Measurements from ENCODE around the gene CYB5RL. TPM values are rescaled to one million over a fixed set of nuclear protein-coding genes. Genes with fewer than 3 reads are reported as not detected.

CYB5RL gene
- total RNA-seq, 1 donor from 2014 or later, result 3.9 TPM

- FAIRE-seq, result no peak
- TF ChIP-seq CTCF (IDR thresholded peaks at IDR 0.05; ENCODE audit: insufficient read depth, low read depth, low read length) (no peak), EZH2 (IDR thresholded peaks at IDR 0.05; ENCODE audit: insufficient read depth, low read length) (no peak)
- Mint-ChIP-seq H3K9me3 (ENCODE audit: unreplicated experiment) (no peaks in the 10 kb centered on the region), H3K27ac (ENCODE audit: unreplicated experiment) (no peak overlapping the region), H3K4me3 (ENCODE audit: unreplicated experiment) (no peak overlapping the region), H3K36me3 (ENCODE audit: low read depth, unreplicated experiment) (peaks cover 17% of the 10 kb centered on the region), H3K27me3 (ENCODE audit: low read depth, unreplicated experiment) (no peaks in the 10 kb centered on the region), H3K4me1 (ENCODE audit: low read depth, unreplicated experiment) (peaks cover 41% of the 10 kb centered on the region)
- DNase-seq (ENCODE audit: low read depth), result no peak
- H3K4me1 ChIP-seq (ENCODE audit: insufficient read depth, low read length), result peaks cover 22% of the 10 kb centered on the region
- no peaks in the 10 kb centered on the region for H3K79me2 ChIP-seq (ENCODE audit: insufficient read depth, low read length)
- H3K9me3 ChIP-seq (ENCODE audit: insufficient read depth, low read depth, low read length), result no peaks in the 10 kb centered on the region
- peaks cover 6% of the 10 kb centered on the region for H4K20me1 ChIP-seq (ENCODE audit: insufficient read depth, low read length)
- H2AFZ ChIP-seq (ENCODE audit: low read depth, low read length), result no peak overlapping the region
- no peak overlapping the region for H3K4me2 ChIP-seq (ENCODE audit: low read length)
- H3K27ac ChIP-seq (ENCODE audit: low read depth, low read length), result no peak overlapping the region
- no peaks in the 10 kb centered on the region for H3K27me3 ChIP-seq (ENCODE audit: insufficient read depth, low read length)
- no peak overlapping the region for H3K4me3 ChIP-seq (ENCODE audit: insufficient read depth, low read depth, low read length)
- H3K9ac ChIP-seq (ENCODE audit: low read length), result no peak overlapping the region
- no peaks in the 10 kb centered on the region for H3K36me3 ChIP-seq (ENCODE audit: insufficient read depth, low read length)
Observed at GRCh38 chr1:54225986-54226559, 26.2 kb upstream of the CYB5RL start.

DNA sequence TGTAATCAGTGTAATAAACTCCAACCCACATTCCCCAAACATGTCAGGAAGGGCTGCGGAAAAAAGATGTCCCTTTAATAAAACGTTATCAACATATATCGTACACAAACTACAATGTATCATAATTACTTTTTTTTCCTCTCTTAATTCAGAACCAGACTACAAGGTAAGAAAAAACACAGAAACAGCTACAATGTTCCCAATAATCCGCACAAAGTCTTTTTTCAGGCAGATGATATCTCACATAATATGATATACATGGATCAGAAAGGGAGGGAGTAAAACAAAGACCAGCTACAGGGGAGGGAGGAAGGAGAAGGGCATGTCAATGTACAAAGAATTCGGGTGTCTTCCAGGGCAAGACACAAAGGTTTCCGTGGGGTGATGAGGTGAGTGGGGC lies 25.5 kb upstream of the CYB5RL start:
- no peak overlapping the region for H3K4me3 ChIP-seq (ENCODE audit: insufficient read depth, low read depth, low read length)
- H3K9me3 Mint-ChIP-seq (ENCODE audit: unreplicated experiment), result no peaks in the 10 kb centered on the region
- H3K4me1 Mint-ChIP-seq (ENCODE audit: low read depth, unreplicated experiment), result peaks cover 37% of the 10 kb centered on the region
- no peak overlapping the region for H3K27ac Mint-ChIP-seq (ENCODE audit: unreplicated experiment)
- no peak overlapping the region for H3K4me3 Mint-ChIP-seq (ENCODE audit: unreplicated experiment)
- H3K27me3 Mint-ChIP-seq (ENCODE audit: low read depth, unreplicated experiment), result no peaks in the 10 kb centered on the region
- FAIRE-seq, result no peak
- no peak overlapping the region for H3K4me2 ChIP-seq (ENCODE audit: low read length)
- peaks cover 9% of the 10 kb centered on the region for H4K20me1 ChIP-seq (ENCODE audit: insufficient read depth, low read length)
- no peaks in the 10 kb centered on the region for H3K27me3 ChIP-seq (ENCODE audit: insufficient read depth, low read length)
- no peak for TF ChIP-seq CTCF (IDR thresholded peaks at IDR 0.05; ENCODE audit: insufficient read depth, low read depth, low read length)
- TF ChIP-seq EZH2 (IDR thresholded peaks at IDR 0.05; ENCODE audit: insufficient read depth, low read length), result no peak
- no peak overlapping the region for H3K9ac ChIP-seq (ENCODE audit: low read length)
- H3K36me3 ChIP-seq (ENCODE audit: insufficient read depth, low read length), result no peaks in the 10 kb centered on the region
- DNase-seq (ENCODE audit: low read depth), result no peak
- H3K36me3 Mint-ChIP-seq (ENCODE audit: low read depth, unreplicated experiment), result peaks cover 16% of the 10 kb centered on the region
- no peaks in the 10 kb centered on the region for H3K79me2 ChIP-seq (ENCODE audit: insufficient read depth, low read length)
- no peak overlapping the region for H3K27ac ChIP-seq (ENCODE audit: low read depth, low read length)
- no peaks in the 10 kb centered on the region for H3K9me3 ChIP-seq (ENCODE audit: insufficient read depth, low read depth, low read length)
- H2AFZ ChIP-seq (ENCODE audit: low read depth, low read length), result no peak overlapping the region
- peaks cover 23% of the 10 kb centered on the region for H3K4me1 ChIP-seq (ENCODE audit: insufficient read depth, low read length)

- DNase-seq (ENCODE audit: low read depth) (no peak), FAIRE-seq (no peak)
- H3K4me3 ChIP-seq (ENCODE audit: insufficient read depth, low read depth, low read length), result no peak overlapping the region
- Mint-ChIP-seq H3K27ac (ENCODE audit: unreplicated experiment) (no peak overlapping the region), H3K4me1 (ENCODE audit: low read depth, unreplicated experiment) (peaks cover 39% of the 10 kb centered on the region), H3K36me3 (ENCODE audit: low read depth, unreplicated experiment) (peaks cover 11% of the 10 kb centered on the region), H3K9me3 (ENCODE audit: unreplicated experiment) (no peaks in the 10 kb centered on the region), H3K4me3 (ENCODE audit: unreplicated experiment) (no peak overlapping the region), H3K27me3 (ENCODE audit: low read depth, unreplicated experiment) (no peaks in the 10 kb centered on the region)
- no peak overlapping the region for H2AFZ ChIP-seq (ENCODE audit: low read depth, low read length)
- H3K27ac ChIP-seq (ENCODE audit: low read depth, low read length), result no peak overlapping the region
- TF ChIP-seq EZH2 (IDR thresholded peaks at IDR 0.05; ENCODE audit: insufficient read depth, low read length) (no peak), CTCF (IDR thresholded peaks at IDR 0.05; ENCODE audit: insufficient read depth, low read depth, low read length) (no peak)
- H3K4me2 ChIP-seq (ENCODE audit: low read length), result no peak overlapping the region
- no peaks in the 10 kb centered on the region for H3K36me3 ChIP-seq (ENCODE audit: insufficient read depth, low read length)
- peaks cover 20% of the 10 kb centered on the region for H4K20me1 ChIP-seq (ENCODE audit: insufficient read depth, low read length)
- H3K9me3 ChIP-seq (ENCODE audit: insufficient read depth, low read depth, low read length), result no peaks in the 10 kb centered on the region
- peaks cover 25% of the 10 kb centered on the region for H3K4me1 ChIP-seq (ENCODE audit: insufficient read depth, low read length)
- H3K27me3 ChIP-seq (ENCODE audit: insufficient read depth, low read length), result no peaks in the 10 kb centered on the region
- no peaks in the 10 kb centered on the region for H3K79me2 ChIP-seq (ENCODE audit: insufficient read depth, low read length)
- H3K9ac ChIP-seq (ENCODE audit: low read length), result no peak overlapping the region
Observed at GRCh38 chr1:54224233-54224632, 24.4 kb upstream of the CYB5RL start.

Measured in astrocyte (in vitro differentiated cells and primary cell).